UCSD-AML1 (cell line): ENCODE results near the gene FGF9.

Experiments used
- DNase-seq: peaks from one replicate; lab custom pipeline; 2025; ENCODE audit not compliant: unreplicated experiment; lab: John Stamatoyannopoulos, UW

The FGF9 gene

GRCh38 chr13:21752501-21752900 lies 81.6 kb downstream of the FGF9 start:
- no peak for DNase-seq

GRCh38 chr13:21753117-21753729 lies 82.3 kb downstream of the FGF9 start:
- no peak for DNase-seq
